OCI-LY7 (cell line): Measurements from ENCODE around the gene CDON. TPM values are rescaled to one million over a fixed set of nuclear protein-coding genes. Genes with fewer than 3 reads are reported as not detected.

Experiments
- BruUV-seq: library from RNA; stranded (reverse); fragments of 400-500 nt; replicated peaks from 2 replicates; lab custom pipeline; 2021; lab: Mats Ljungman, UMichigan
- CTCF ChIA-PET: fragments of 300-600 bp; sonication (Branson Sonifier 250); formaldehyde crosslinking; loops from one replicate; lab custom pipeline; 2022; ENCODE audit warnings: antibody characterized with exemption; ENCODE audit not compliant: unreplicated experiment; lab: Charles Lee
- POLR2A ChIA-PET: fragments of 300-600 bp; sonication (Branson Sonifier 250); formaldehyde crosslinking; loops from one replicate; lab custom pipeline; 2022; ENCODE audit warnings: antibody characterized with exemption; lab: Charles Lee
- DNase-seq: peaks from one replicate; pipeline ENCODE4 v3.0.0-alpha.2; 2015; ENCODE audit warnings: low spot score
- H2AFZ ChIP-seq: fragments of 200-600 bp; sonication (generic), shearing (Covaris generic); 2 replicates; pipeline ENCODE4 v1.6.1; 2014; ENCODE audit warnings: mild to moderate bottlenecking, antibody characterized with exemption, low read length, moderate library complexity
- H3K27ac ChIP-seq: fragments of 200-600 bp; sonication (generic); 2 replicates; pipeline ENCODE4 v1.5.1; 2014; ENCODE audit warnings: mixed run types, low read depth, mild to moderate bottlenecking, moderate library complexity, low read length, inconsistent platforms; ENCODE audit not compliant: poor library complexity, severe bottlenecking
- H3K36me3 ChIP-seq: fragments of 200-600 bp; sonication (generic); 2 replicates; pipeline ENCODE4 v1.6.1; 2014; ENCODE audit warnings: mild to moderate bottlenecking, antibody characterized with exemption, low read length, moderate library complexity, mixed read lengths; ENCODE audit not compliant: insufficient read depth
- H3K4me1 ChIP-seq: fragments of 200-600 bp; sonication (generic); 2 replicates; pipeline ENCODE4 v1.5.1; 2014; ENCODE audit warnings: mild to moderate bottlenecking, low read length; ENCODE audit not compliant: insufficient read depth, poor library complexity, severe bottlenecking
- H3K4me2 ChIP-seq: fragments of 200-600 bp; sonication (generic); 2 replicates; pipeline ENCODE4 v1.6.1; 2014; ENCODE audit warnings: mild to moderate bottlenecking, low read length
- H3K4me3 ChIP-seq: fragments of 200-600 bp; sonication (generic); 2 replicates; pipeline ENCODE4 v1.5.1; 2014; ENCODE audit warnings: mild to moderate bottlenecking, low read depth, low read length; ENCODE audit not compliant: poor library complexity, severe bottlenecking
- H3K79me2 ChIP-seq: fragments of 200-600 bp; sonication (generic); 2 replicates; pipeline ENCODE4 v1.6.1; 2016; ENCODE audit warnings: low read depth, mild to moderate bottlenecking, low read length, moderate library complexity, mixed read lengths; ENCODE audit not compliant: insufficient read depth
- H3K9me2 ChIP-seq: fragments of 200-600 bp; sonication (generic); 2 replicates; pipeline ENCODE4 v1.6.1; 2016; ENCODE audit warnings: mild to moderate bottlenecking, low read length, mixed read lengths; ENCODE audit not compliant: insufficient read depth
- H3K9me3 ChIP-seq: fragments of 200-600 bp; sonication (generic); 2 replicates; pipeline ENCODE4 v1.6.1; 2014; ENCODE audit warnings: mild to moderate bottlenecking, mixed run types, low read length, mixed read lengths
- H4K20me1 ChIP-seq: fragments of 200-600 bp; sonication (generic); 2 replicates; pipeline ENCODE4 v1.6.1; 2014; ENCODE audit warnings: mild to moderate bottlenecking, antibody characterized with exemption, low read length, moderate library complexity, mixed read lengths; ENCODE audit not compliant: insufficient read depth
- EZH2phosphoT487 ChIP-seq: fragments of 200-600 bp; sonication (generic); IDR thresholded peaks from 2 replicates; pipeline ENCODE4 v1.6.1; 2018; ENCODE audit warnings: low read depth, borderline replicate concordance, mild to moderate bottlenecking, mixed run types, antibody characterized with exemption, low read length, moderate library complexity, mixed read lengths
- intact Hi-C: fragments of 100-400 bp; cut with micrococcal nuclease; formaldehyde crosslinking; loops from one replicate; pipeline ENCODE4 v1.10.0; 2022; ENCODE audit not compliant: unreplicated experiment
- total RNA-seq, 2 experiments: library from RNA; depleted of rRNA in 1 of 2; stranded (reverse); fragments of >200 nt in 1 of 2; shearing (Covaris generic) in 1 of 2; gene quantifications; 2 replicates each; pipeline ENCODE4 v1.2.3, GENCODE V29; 2014 to 2022
- TF ChIP-seq, protein P1 (sequence below): fragments of 200-600 bp; sonication (generic); conservative IDR thresholded peaks from 2 replicates; pipeline ENCODE4 v1.5.1; 2014; ENCODE audit warnings: mild to moderate bottlenecking, antibody characterized with exemption, low read length, moderate library complexity, mixed read lengths

Gene CDON
- total RNA-seq, 2 experiments from 2014 or later, result 1.5 to 2.5 TPM

DNA sequence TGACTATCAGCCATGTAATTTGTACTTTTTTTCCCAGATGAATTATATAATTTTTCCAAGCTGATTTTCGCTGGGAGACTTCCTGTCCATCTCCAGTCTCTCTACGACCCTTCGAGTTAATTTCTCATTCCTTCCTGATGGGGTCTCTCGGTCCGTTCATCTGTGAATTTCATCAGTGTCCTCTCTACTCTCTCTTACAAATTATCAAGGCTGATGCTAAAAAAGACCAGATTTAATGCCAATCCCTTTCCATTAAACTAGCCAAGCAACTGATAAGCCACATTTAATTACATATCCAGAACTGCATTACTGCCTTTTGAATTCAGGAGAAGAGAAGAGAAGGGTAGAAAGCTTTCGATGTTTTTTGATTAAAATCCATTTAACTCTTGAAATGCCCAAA, 91.0 kb downstream of the CDON start:
- no peak for TF ChIP-seq EZH2phosphoT487
- TF ChIP-seq, protein P1, sequence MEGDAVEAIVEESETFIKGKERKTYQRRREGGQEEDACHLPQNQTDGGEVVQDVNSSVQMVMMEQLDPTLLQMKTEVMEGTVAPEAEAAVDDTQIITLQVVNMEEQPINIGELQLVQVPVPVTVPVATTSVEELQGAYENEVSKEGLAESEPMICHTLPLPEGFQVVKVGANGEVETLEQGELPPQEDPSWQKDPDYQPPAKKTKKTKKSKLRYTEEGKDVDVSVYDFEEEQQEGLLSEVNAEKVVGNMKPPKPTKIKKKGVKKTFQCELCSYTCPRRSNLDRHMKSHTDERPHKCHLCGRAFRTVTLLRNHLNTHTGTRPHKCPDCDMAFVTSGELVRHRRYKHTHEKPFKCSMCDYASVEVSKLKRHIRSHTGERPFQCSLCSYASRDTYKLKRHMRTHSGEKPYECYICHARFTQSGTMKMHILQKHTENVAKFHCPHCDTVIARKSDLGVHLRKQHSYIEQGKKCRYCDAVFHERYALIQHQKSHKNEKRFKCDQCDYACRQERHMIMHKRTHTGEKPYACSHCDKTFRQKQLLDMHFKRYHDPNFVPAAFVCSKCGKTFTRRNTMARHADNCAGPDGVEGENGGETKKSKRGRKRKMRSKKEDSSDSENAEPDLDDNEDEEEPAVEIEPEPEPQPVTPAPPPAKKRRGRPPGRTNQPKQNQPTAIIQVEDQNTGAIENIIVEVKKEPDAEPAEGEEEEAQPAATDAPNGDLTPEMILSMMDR, result no peak
- Histone ChIP-seq H3K79me2 (no peaks in the 10 kb centered on the region), H3K4me3 (no peak overlapping the region), H4K20me1 (no peaks in the 10 kb centered on the region), H3K27ac (no peak overlapping the region), H3K4me1 (no peaks in the 10 kb centered on the region), H3K9me3 (no peaks in the 10 kb centered on the region), H3K9me2 (no peaks in the 10 kb centered on the region), H3K4me2 (no peak overlapping the region), H3K36me3 (no peaks in the 10 kb centered on the region), H2AFZ (no peak overlapping the region)
- DNase-seq, result no peak
- BruUV-seq, result no TSS peak
- intact Hi-C loops, result no loop called here
- POLR2A ChIA-PET, result no interaction called here
- CTCF ChIA-PET, result no interaction called here

DNA sequence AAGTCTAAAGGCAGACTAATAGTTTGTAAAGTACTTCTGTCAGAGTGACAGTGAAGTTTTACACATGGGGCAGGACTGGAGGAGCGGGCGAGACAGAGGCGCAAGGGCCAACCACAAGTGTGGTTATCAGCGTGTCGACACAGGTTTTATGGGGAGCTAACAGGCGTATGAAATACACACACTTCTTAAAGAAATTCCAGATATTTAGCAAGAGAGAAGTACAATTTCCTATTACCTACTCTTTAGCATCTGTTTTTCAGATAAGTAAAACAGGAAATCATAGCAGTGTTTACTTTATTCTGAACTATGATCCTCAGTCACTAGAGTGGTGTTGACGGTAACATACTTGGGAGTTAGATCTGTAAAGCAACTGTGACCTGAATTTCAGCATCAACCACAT, 94.3 kb downstream of the CDON start:
- H3K27ac ChIP-seq, result no peak overlapping the region
- H3K9me2 ChIP-seq, result no peaks in the 10 kb centered on the region
- BruUV-seq, result no TSS peak
- ChIA-PET POLR2A (interaction anchor here (0.7 kb wide), 1 partner anchor 11 kb away, joined by 3 read pairs; no protein-coding TSS in a partner anchor), CTCF (no interaction called here)
- no peak overlapping the region for H3K4me3 ChIP-seq
- H3K36me3 ChIP-seq, result no peaks in the 10 kb centered on the region
- no peaks in the 10 kb centered on the region for H3K9me3 ChIP-seq
- no peak overlapping the region for H2AFZ ChIP-seq
- no peak for TF ChIP-seq EZH2phosphoT487
- TF ChIP-seq, protein P1, result no peak
- no peaks in the 10 kb centered on the region for H3K4me1 ChIP-seq
- DNase-seq, result no peak
- no peaks in the 10 kb centered on the region for H4K20me1 ChIP-seq
- no peak overlapping the region for H3K4me2 ChIP-seq
- H3K79me2 ChIP-seq, result no peaks in the 10 kb centered on the region
- intact Hi-C loops, result no loop called here

GRCh38 chr11:125967515-125967914, 95.2 kb downstream of the CDON start:
- H3K79me2 ChIP-seq, result no peaks in the 10 kb centered on the region
- ChIA-PET POLR2A (no interaction called here), CTCF (no interaction called here)
- intact Hi-C loops, result no loop called here
- no peak overlapping the region for H3K27ac ChIP-seq
- H3K36me3 ChIP-seq, result no peaks in the 10 kb centered on the region
- H3K9me3 ChIP-seq, result no peaks in the 10 kb centered on the region
- no peak for DNase-seq
- H3K4me3 ChIP-seq, result no peak overlapping the region
- TF ChIP-seq, protein P1, result no peak
- no peak for TF ChIP-seq EZH2phosphoT487
- no peaks in the 10 kb centered on the region for H3K9me2 ChIP-seq
- no peak overlapping the region for H3K4me2 ChIP-seq
- no peaks in the 10 kb centered on the region for H3K4me1 ChIP-seq
- no peaks in the 10 kb centered on the region for H4K20me1 ChIP-seq
- no TSS peak for BruUV-seq
- no peak overlapping the region for H2AFZ ChIP-seq
